ENCODE data around the gene UGT1A7.

UGT1A7 gene

DNA sequence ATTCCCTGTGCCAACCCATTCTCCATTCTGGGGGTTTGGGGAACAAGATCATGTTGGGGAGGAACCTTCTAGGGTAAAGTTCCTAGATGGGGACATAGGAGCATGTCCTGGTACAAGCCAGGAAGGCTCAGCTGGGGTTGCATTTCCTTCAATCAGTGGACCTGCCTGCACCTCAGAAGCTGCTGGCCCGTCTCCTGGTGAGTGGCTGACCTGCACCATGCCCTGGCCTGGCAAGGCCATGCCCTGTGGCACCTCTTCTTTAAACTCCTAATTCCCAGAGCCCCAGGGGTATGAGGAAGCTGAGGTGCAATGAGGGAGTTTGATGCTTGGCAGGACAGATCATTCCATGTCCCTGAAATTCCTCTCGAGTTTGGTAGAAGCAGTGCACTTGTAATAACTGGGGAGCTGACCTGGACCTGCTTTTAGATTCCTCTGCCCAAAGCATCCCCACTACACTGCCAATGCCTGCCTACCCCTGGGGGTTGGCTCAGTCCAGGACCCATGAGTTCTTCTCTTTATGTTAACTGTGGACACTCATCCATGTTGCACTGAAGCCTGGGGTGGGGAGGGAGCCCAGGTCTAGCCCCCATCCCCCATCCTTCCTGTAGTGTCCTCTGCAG, 121.7 kb downstream of the UGT1A7 start:
- TF ChIP-seq ARNTL (CRISPR knock-in tag; IDR thresholded peaks at IDR 0.05; ENCODE audit: borderline replicate concordance, low read depth) = no peak
- TF ChIP-seq, protein P1, sequence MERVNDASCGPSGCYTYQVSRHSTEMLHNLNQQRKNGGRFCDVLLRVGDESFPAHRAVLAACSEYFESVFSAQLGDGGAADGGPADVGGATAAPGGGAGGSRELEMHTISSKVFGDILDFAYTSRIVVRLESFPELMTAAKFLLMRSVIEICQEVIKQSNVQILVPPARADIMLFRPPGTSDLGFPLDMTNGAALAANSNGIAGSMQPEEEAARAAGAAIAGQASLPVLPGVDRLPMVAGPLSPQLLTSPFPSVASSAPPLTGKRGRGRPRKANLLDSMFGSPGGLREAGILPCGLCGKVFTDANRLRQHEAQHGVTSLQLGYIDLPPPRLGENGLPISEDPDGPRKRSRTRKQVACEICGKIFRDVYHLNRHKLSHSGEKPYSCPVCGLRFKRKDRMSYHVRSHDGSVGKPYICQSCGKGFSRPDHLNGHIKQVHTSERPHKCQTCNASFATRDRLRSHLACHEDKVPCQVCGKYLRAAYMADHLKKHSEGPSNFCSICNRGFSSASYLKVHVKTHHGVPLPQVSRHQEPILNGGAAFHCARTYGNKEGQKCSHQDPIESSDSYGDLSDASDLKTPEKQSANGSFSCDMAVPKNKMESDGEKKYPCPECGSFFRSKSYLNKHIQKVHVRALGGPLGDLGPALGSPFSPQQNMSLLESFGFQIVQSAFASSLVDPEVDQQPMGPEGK (CRISPR knock-in tag; IDR thresholded peaks at IDR 0.05; ENCODE audit: borderline replicate concordance) = no peak
- no peak for TF ChIP-seq SNAI2 (CRISPR knock-in tag; IDR thresholded peaks at IDR 0.05)
- TF ChIP-seq TCF4 (CRISPR knock-in tag; IDR thresholded peaks at IDR 0.05; ENCODE audit: borderline replicate concordance) = no peak
- TF ChIP-seq CSRNP3 (CRISPR knock-in tag; IDR thresholded peaks at IDR 0.05) = no peak
- no peak for ATAC-seq

DNA sequence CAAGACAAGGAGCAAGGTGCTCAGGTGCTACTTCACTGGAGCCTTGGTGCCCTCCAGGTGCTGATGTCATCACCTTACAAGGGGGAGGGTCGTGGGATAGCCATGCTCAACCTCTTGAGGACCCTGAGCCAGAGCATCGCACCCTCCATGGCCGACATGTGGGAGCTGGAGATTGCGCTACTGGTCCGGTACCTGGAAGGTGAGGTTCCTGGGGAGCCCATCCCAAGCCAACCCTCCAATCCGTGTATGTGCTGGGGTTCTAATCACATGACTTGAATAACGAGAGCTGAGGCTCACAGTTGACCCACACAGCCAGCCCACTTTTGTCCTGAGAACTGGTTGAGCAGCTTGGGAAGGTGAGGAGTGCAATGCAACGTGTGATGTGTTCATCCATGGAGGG, 122.3 kb downstream of the UGT1A7 start:
- ATAC-seq = no peak
- TF ChIP-seq ZFP30 (CRISPR knock-in tag; IDR thresholded peaks at IDR 0.05) (no peak), ARNTL (CRISPR knock-in tag; IDR thresholded peaks at IDR 0.05; ENCODE audit: borderline replicate concordance, low read depth) (no peak), ZNF8 (CRISPR knock-in tag; IDR thresholded peaks at IDR 0.05) (no peak), ESRRG (CRISPR knock-in tag; IDR thresholded peaks at IDR 0.05) (no peak), TCF4 (CRISPR knock-in tag; IDR thresholded peaks at IDR 0.05; ENCODE audit: borderline replicate concordance) (no peak), SNAI2 (CRISPR knock-in tag; IDR thresholded peaks at IDR 0.05) (no peak), CREB5 (CRISPR knock-in tag; IDR thresholded peaks at IDR 0.05; ENCODE audit: low read depth) (no peak), ISL1 (CRISPR knock-in tag; IDR thresholded peaks at IDR 0.05) (no peak), CSRNP3 (CRISPR knock-in tag; IDR thresholded peaks at IDR 0.05) (no peak), OSR1 (CRISPR knock-in tag; IDR thresholded peaks at IDR 0.05) (no peak), ZC3H10 (CRISPR knock-in tag; IDR thresholded peaks at IDR 0.05) (no peak), ZNF565 (CRISPR knock-in tag; conservative IDR thresholded peaks at IDR 0.05; ENCODE audit: low read depth) (no peak), BACH2 (CRISPR knock-in tag; IDR thresholded peaks at IDR 0.05; ENCODE audit: borderline replicate concordance) (no peak), GLIS3 (CRISPR knock-in tag; IDR thresholded peaks at IDR 0.05) (no peak)
- TF ChIP-seq, protein P2, sequence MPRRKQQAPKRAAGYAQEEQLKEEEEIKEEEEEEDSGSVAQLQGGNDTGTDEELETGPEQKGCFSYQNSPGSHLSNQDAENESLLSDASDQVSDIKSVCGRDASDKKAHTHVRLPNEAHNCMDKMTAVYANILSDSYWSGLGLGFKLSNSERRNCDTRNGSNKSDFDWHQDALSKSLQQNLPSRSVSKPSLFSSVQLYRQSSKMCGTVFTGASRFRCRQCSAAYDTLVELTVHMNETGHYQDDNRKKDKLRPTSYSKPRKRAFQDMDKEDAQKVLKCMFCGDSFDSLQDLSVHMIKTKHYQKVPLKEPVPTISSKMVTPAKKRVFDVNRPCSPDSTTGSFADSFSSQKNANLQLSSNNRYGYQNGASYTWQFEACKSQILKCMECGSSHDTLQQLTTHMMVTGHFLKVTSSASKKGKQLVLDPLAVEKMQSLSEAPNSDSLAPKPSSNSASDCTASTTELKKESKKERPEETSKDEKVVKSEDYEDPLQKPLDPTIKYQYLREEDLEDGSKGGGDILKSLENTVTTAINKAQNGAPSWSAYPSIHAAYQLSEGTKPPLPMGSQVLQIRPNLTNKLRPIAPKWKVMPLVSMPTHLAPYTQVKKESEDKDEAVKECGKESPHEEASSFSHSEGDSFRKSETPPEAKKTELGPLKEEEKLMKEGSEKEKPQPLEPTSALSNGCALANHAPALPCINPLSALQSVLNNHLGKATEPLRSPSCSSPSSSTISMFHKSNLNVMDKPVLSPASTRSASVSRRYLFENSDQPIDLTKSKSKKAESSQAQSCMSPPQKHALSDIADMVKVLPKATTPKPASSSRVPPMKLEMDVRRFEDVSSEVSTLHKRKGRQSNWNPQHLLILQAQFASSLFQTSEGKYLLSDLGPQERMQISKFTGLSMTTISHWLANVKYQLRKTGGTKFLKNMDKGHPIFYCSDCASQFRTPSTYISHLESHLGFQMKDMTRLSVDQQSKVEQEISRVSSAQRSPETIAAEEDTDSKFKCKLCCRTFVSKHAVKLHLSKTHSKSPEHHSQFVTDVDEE (CRISPR knock-in tag; IDR thresholded peaks at IDR 0.05) = no peak
- TF ChIP-seq, protein P3, sequence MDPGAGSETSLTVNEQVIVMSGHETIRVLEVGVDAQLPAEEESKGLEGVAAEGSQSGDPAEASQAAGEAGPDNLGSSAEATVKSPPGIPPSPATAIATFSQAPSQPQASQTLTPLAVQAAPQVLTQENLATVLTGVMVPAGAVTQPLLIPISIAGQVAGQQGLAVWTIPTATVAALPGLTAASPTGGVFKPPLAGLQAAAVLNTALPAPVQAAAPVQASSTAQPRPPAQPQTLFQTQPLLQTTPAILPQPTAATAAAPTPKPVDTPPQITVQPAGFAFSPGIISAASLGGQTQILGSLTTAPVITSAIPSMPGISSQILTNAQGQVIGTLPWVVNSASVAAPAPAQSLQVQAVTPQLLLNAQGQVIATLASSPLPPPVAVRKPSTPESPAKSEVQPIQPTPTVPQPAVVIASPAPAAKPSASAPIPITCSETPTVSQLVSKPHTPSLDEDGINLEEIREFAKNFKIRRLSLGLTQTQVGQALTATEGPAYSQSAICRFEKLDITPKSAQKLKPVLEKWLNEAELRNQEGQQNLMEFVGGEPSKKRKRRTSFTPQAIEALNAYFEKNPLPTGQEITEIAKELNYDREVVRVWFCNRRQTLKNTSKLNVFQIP (CRISPR knock-in tag; IDR thresholded peaks at IDR 0.05; ENCODE audit: borderline replicate concordance, low read depth) = no peak
- TF ChIP-seq, protein P1 (CRISPR knock-in tag; IDR thresholded peaks at IDR 0.05; ENCODE audit: borderline replicate concordance) = no peak
